Effector memory CD4-positive, alpha-beta T cell (primary cell): ENCODE data around the gene IFT52.
A peak's percentile ranks its signal among the peaks of the same experiment; 100 is the strongest.

Experiments used
- DNase-seq, 3 donors: peaks; one replicate each; pipeline ENCODE4 v3.0.0-alpha.2; 2020
- H3K27ac ChIP-seq: 2 replicates; pipeline ENCODE4 v1.7.0; 2013; ENCODE audit warnings: mild to moderate bottlenecking, low read length, moderate library complexity; ENCODE audit not compliant: insufficient read depth, poor library complexity, severe bottlenecking
- H3K27me3 ChIP-seq: replicated peaks from 2 replicates; pipeline ENCODE4 v1.7.0; 2013; ENCODE audit warnings: mild to moderate bottlenecking, low read length; ENCODE audit not compliant: insufficient read depth, control insufficient read depth, poor library complexity, severe bottlenecking
- H3K36me3 ChIP-seq: 2 replicates; pipeline ENCODE4 v1.7.0; 2013; ENCODE audit warnings: mild to moderate bottlenecking, low read length, moderate library complexity; ENCODE audit not compliant: control insufficient read depth, insufficient read depth
- H3K4me1 ChIP-seq: 2 replicates; pipeline ENCODE4 v1.7.0; 2013; ENCODE audit warnings: low read length, mild to moderate bottlenecking; ENCODE audit not compliant: control insufficient read depth, insufficient read depth, poor library complexity, severe bottlenecking
- H3K4me3 ChIP-seq: 2 replicates; pipeline ENCODE4 v1.7.0; 2013; ENCODE audit warnings: low read length, low read depth, mild to moderate bottlenecking; ENCODE audit not compliant: insufficient read depth, poor library complexity, severe bottlenecking
- H3K9me3 ChIP-seq: 2 replicates; pipeline ENCODE4 v1.7.0; 2013; ENCODE audit warnings: mild to moderate bottlenecking, low read length, moderate library complexity; ENCODE audit not compliant: control insufficient read depth
- total RNA-seq, 3 donors: gene quantifications; one replicate each; lab custom pipeline; 2026; lab: John Stamatoyannopoulos, UW

Gene IFT52, protein sequence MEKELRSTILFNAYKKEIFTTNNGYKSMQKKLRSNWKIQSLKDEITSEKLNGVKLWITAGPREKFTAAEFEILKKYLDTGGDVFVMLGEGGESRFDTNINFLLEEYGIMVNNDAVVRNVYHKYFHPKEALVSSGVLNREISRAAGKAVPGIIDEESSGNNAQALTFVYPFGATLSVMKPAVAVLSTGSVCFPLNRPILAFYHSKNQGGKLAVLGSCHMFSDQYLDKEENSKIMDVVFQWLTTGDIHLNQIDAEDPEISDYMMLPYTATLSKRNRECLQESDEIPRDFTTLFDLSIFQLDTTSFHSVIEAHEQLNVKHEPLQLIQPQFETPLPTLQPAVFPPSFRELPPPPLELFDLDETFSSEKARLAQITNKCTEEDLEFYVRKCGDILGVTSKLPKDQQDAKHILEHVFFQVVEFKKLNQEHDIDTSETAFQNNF
- 14.1 to 17.5 (median 15.3) reads per million in 3 donors for total RNA-seq

DNA sequence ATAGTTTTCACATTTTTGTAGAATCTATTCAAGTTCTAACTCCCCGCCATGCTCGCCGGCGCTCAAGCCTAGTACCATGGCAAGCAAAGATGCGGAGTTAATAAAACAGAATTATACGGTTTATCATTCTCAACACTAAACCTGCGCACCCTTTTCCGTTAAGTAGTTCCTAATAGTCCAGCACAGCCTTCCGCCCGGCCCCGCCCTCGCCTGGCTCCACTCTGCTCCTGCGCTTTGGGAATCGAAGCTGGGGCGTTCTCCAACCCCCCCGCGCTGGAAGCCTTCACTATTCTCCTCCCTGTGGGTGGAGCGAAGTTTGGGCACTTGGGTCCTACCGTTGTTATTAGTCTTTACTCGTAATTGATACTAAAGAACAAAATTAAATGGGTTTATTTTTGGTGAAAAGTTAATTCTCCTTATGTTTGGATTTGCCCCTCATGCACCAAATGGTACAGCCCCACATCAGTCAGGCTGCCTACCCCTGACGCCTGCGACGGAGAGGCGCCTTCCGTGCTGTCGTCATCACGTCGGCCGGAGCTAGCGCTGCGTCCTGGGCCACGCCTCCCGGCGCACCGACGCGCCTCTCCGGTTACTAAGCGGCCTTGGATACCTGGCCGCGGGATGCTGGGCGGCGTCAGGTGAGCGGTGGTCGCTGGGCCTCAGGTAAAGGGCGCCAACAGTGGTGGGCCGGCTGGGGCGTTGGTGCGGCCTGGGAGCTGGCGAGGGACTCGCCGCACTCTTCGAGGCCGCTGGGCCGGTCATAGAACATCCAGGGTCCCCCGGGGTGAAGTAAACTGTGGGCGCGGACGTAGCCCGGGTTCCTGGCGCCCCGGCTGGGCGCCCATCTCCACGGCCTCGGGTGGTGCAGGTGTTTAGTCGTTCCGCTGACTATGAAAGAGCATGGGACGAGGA is at the start of gene IFT52:
Gene IFT52 (plus strand): TSS at position 546 of the 912 bp plus-strand sequence. CDS start 3,762 bp downstream, outside the sequence.
- H3K4me3 ChIP-seq: peak within 1 kb of the TSS; percentile 62
- no peaks in the 10 kb centered on the region for H3K36me3 ChIP-seq
- no peaks in the 10 kb centered on the region for H3K27me3 ChIP-seq
- no peaks in the 10 kb centered on the region for H3K9me3 ChIP-seq
- DNase-seq: peak; percentile 63 to 79 (median 75)
- H3K4me1 ChIP-seq: peaks cover 3% of the 10 kb centered on the region
- H3K27ac ChIP-seq: peak within 1 kb of the TSS; percentile 76

GRCh38 chr20:43541214-43541613 is 49.5 kb upstream of the IFT52 start:
- Histone ChIP-seq H3K27ac (no peak overlapping the region), H3K9me3 (no peaks in the 10 kb centered on the region), H3K27me3 (no peaks in the 10 kb centered on the region), H3K4me1 (no peaks in the 10 kb centered on the region), H3K4me3 (no peak overlapping the region), H3K36me3 (no peaks in the 10 kb centered on the region)
- no peak for DNase-seq

DNA sequence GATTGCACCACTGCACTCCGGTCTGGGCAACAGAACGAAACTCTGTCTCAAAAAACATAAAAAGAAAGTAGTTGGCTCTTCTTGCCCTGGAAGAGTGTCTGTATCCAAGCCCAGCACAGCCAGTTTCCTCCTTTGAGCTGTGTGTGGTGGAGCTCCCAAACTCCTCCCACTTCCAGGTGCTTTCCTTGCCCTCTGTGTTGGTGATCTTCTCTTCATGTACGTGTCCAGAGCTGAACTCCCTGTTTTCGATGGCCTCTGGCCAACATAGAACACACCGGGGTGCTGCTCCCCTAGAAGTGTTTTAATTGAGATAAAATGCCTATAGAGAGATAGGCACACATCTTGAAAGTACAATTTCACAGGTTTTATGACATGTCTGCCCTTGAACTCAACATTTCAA is 48.6 kb upstream of the IFT52 start:
- H3K27ac ChIP-seq: no peak overlapping the region
- no peak for DNase-seq

GRCh38 chr20:43542674-43543073 is 48.1 kb upstream of the IFT52 start:
- H3K36me3 ChIP-seq: no peaks in the 10 kb centered on the region
- H3K4me3 ChIP-seq: no peak overlapping the region
- H3K27me3 ChIP-seq: no peaks in the 10 kb centered on the region

More for the DNA sequence above, 48.6 kb upstream of the IFT52 start:
- H3K27me3 ChIP-seq: no peaks in the 10 kb centered on the region
- H3K9me3 ChIP-seq: no peaks in the 10 kb centered on the region
- no peaks in the 10 kb centered on the region for H3K36me3 ChIP-seq
- H3K4me3 ChIP-seq: no peak overlapping the region
- H3K4me1 ChIP-seq: no peaks in the 10 kb centered on the region

GRCh38 chr20:43543138-43543537 is 47.6 kb upstream of the IFT52 start:
- no peak for DNase-seq
- Histone ChIP-seq H3K4me1 (no peaks in the 10 kb centered on the region), H3K9me3 (no peaks in the 10 kb centered on the region)

More at GRCh38 chr20:43542674-43543073, 48.1 kb upstream of the IFT52 start:
- H3K27ac ChIP-seq: no peak overlapping the region
- DNase-seq: no peak
- no peaks in the 10 kb centered on the region for H3K9me3 ChIP-seq
- H3K4me1 ChIP-seq: no peaks in the 10 kb centered on the region

DNA sequence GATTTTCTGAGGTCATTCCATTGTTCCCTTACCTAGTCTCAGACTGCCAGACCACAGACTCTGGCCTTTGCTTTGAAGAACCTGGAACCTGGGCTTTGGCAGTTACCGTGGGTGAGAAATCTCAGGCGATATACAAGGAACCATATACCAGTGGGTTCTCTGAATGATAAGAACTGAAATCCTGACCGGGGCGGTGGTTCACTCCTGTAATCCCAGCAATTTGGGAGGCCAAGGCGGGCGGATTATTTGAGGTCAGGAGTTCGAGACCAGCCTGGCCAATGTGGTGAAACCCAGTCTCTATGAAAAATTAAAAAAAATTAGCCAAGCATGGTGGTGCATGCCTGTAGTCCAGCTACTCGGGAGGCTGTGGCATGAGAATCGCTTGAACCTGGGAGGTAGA is 46.2 kb upstream of the IFT52 start:
- no peaks in the 10 kb centered on the region for H3K36me3 ChIP-seq
- no peak for DNase-seq
- no peaks in the 10 kb centered on the region for H3K27me3 ChIP-seq
- no peak overlapping the region for H3K27ac ChIP-seq
- H3K4me3 ChIP-seq: no peak overlapping the region
- H3K4me1 ChIP-seq: no peaks in the 10 kb centered on the region
- no peaks in the 10 kb centered on the region for H3K9me3 ChIP-seq

More at GRCh38 chr20:43543138-43543537, 47.6 kb upstream of the IFT52 start:
- Histone ChIP-seq H3K27ac (no peak overlapping the region), H3K36me3 (no peaks in the 10 kb centered on the region), H3K4me3 (no peak overlapping the region), H3K27me3 (no peaks in the 10 kb centered on the region)

DNA sequence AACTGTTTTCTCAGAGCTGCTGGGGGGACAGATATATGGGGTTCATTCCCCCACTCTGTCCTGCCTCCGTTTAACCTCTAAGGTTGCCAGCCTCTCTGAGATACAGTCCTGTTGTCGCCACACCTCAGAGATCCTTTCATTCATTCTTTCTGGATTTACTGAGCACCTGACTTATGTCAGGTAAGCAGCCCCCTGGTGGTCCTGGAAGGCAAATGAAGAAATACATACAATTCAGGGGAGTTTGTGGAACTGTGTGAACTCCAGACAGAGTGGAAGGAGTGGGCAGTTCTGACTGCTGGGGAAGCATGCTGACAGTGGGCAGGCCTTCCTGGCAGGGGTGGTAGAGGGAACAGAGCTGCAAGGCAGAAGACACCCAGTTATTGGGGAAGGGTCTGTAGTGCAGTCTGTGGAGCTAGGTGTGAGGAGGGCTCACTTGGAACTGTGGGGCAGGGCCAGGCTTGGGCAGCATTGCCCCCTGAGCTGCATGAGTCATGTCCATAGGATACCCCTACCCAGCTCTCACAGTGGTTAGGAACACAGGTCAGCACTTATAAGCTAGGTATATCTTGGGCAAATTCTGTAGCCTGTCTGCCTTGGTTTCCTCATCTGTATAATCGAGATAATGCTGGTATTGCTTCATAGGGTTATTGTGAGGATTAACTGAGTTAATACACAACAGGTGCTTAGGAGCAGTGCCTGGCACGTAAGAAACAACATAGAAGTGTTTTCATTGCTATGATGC is 44.7 kb upstream of the IFT52 start:
- H3K27me3 ChIP-seq: no peaks in the 10 kb centered on the region
- no peak overlapping the region for H3K27ac ChIP-seq
- H3K4me3 ChIP-seq: no peak overlapping the region
- no peaks in the 10 kb centered on the region for H3K9me3 ChIP-seq
- no peak for DNase-seq
- H3K4me1 ChIP-seq: no peaks in the 10 kb centered on the region
- no peaks in the 10 kb centered on the region for H3K36me3 ChIP-seq

DNA sequence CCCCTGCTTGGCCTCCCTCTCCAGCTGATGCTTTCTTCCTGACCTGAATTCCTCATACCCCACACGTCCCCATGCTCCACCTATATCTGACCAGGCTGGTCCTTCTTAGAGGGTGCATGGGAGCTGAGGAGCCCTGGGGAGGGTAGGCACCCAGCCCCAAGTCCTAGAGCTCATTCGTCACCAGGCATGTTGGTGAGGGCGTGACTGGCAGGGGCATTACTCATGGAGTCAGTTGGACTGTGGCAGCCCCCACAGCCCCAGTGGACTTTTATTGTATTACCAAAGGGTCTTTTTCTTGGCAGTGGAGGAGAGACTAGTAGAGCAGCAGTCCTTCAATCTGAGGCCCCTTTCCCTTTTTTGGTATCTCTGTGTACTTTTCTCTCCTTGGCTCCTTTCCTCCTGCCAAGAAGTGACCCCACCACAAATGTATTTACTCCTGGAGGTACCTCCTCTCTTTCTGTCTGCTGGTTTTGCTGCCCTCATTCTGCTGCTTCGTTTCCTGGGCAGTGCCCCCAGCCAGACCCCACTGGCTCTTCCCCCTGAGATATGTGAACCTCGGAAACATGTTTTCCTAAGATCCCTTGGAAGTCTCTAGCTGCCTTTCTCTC is 42.4 kb upstream of the IFT52 start:
- no peaks in the 10 kb centered on the region for H3K36me3 ChIP-seq
- H3K27me3 ChIP-seq: no peaks in the 10 kb centered on the region
- no peaks in the 10 kb centered on the region for H3K4me1 ChIP-seq
- no peak for DNase-seq
- no peak overlapping the region for H3K27ac ChIP-seq
- no peaks in the 10 kb centered on the region for H3K9me3 ChIP-seq
- no peak overlapping the region for H3K4me3 ChIP-seq

DNA sequence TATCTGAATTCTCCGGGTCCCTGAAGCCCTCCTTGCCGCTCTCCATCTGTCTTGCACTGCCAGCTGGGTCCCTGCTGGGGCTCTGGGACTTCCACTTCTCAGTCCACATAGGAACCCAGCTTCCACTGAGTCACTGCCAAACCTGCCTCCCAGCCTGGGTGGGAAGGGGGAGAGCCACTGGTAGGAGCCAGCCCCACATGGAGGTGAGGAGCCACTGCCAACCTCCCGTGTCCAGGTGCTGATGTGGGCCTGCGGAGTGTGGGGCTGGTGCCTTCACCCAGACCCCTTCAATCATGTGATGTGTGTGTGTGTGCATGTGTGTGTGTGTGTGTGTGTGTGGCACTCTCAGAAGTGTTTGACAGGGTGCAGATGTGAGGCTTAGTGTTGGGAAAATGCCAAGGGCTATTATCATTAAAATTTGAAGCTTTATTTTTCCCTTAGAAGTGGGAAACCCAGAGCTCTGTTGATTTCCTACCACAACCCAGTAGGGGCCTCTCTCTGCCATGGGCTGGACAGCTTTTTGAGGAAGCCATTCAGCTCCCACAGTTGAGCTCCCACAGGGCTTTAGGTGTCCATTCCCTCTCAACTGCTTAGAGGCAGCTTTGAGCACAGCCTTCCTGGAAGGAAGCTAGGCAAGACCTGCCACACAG is 41.2 kb upstream of the IFT52 start:
- H3K27me3 ChIP-seq: no peaks in the 10 kb centered on the region
- DNase-seq: no peak
- no peaks in the 10 kb centered on the region for H3K36me3 ChIP-seq
- H3K27ac ChIP-seq: no peak overlapping the region
- H3K4me3 ChIP-seq: no peak overlapping the region
- no peaks in the 10 kb centered on the region for H3K9me3 ChIP-seq
- no peaks in the 10 kb centered on the region for H3K4me1 ChIP-seq
